PFSK-1 (cell line): ENCODE results near the gene DNM1L.

Experiments used
- FOXP2 ChIP-seq: optimal IDR thresholded peaks from 2 replicates; pipeline ENCODE3; 2011; ENCODE audit warnings: borderline replicate concordance, control low read depth, inconsistent platforms; ENCODE audit not compliant: insufficient read depth; ENCODE audit errors: extremely low read length, extremely low read depth
- POLR2AphosphoS5 ChIP-seq: IDR thresholded peaks from 2 replicates; pipeline ENCODE4 v1.6.1; 2012; ENCODE audit warnings: low read depth, mild to moderate bottlenecking, control low read depth, low read length, moderate library complexity
- SIN3A ChIP-seq: IDR thresholded peaks from 2 replicates; pipeline ENCODE4 v1.6.1; 2012; ENCODE audit warnings: mild to moderate bottlenecking, low read length, moderate library complexity, borderline replicate concordance; ENCODE audit not compliant: insufficient read depth
- TAF1 ChIP-seq: IDR thresholded peaks from 2 replicates; pipeline ENCODE4 v1.6.1; 2012; ENCODE audit warnings: low read length, control low read depth, borderline replicate concordance; ENCODE audit not compliant: insufficient read depth
- TF ChIP-seq, protein P1 (sequence below), 2 experiments: IDR thresholded peaks; 2 replicates each; pipeline versions ENCODE4 v1.6.1 to v1.8.0; 2011 to 2012; ENCODE audit warnings: low read depth in 2 of 2, low read length in 2 of 2, control low read depth in 1 of 2, inconsistent platforms in 1 of 2, mild to moderate bottlenecking in 1 of 2, moderate library complexity in 1 of 2; ENCODE audit not compliant: insufficient read depth in 1 of 2

DNM1L gene

DNA sequence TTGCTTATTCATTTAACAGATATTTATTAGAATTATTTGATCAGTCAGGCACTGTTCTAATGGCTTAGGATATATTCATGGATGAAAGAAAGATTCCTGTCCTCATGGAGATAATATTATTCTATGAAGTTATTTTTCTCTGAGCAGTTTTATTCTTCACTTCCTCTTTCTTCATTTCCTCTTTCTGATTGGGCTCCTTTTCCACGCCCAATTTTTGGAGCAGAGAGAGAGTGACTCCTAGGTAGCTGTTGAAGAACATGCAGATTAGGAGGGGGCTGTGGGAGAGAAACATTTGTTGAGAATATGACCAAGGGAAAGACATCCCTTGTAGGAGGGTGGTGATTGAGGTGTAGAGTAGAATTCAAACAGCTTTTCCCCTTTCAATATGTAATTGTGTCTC lies 82.6 kb downstream of the DNM1L start:
- TF ChIP-seq, protein P1, sequence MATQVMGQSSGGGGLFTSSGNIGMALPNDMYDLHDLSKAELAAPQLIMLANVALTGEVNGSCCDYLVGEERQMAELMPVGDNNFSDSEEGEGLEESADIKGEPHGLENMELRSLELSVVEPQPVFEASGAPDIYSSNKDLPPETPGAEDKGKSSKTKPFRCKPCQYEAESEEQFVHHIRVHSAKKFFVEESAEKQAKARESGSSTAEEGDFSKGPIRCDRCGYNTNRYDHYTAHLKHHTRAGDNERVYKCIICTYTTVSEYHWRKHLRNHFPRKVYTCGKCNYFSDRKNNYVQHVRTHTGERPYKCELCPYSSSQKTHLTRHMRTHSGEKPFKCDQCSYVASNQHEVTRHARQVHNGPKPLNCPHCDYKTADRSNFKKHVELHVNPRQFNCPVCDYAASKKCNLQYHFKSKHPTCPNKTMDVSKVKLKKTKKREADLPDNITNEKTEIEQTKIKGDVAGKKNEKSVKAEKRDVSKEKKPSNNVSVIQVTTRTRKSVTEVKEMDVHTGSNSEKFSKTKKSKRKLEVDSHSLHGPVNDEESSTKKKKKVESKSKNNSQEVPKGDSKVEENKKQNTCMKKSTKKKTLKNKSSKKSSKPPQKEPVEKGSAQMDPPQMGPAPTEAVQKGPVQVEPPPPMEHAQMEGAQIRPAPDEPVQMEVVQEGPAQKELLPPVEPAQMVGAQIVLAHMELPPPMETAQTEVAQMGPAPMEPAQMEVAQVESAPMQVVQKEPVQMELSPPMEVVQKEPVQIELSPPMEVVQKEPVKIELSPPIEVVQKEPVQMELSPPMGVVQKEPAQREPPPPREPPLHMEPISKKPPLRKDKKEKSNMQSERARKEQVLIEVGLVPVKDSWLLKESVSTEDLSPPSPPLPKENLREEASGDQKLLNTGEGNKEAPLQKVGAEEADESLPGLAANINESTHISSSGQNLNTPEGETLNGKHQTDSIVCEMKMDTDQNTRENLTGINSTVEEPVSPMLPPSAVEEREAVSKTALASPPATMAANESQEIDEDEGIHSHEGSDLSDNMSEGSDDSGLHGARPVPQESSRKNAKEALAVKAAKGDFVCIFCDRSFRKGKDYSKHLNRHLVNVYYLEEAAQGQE (IDR thresholded peaks at IDR 0.05; ENCODE audit: insufficient read depth in 1 of 2, low read depth in 2 of 2, low read length in 2 of 2): no peak
- TF ChIP-seq POLR2AphosphoS5 (no peak), SIN3A (no peak), FOXP2 (no peak), TAF1 (no peak)

DNA sequence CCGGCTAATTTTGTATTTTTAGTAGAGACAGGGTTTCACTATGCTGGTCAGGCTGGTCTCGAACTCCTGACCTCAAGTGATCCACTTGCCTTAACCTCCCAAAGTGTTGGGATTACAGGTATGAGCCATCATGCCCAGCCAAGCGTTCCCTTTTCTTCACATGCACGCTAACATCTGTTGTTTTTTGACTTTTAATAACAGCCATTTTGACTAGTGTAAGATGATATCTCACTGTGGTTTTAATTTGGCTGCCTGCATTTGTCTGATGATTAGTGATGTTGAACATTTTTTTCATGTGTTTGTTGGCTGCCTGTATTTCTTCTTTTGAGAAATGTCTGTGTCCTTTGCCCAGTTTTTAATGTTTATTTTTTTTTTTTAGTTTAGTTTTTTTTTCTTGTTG lies 86.8 kb downstream of the DNM1L start:
- TF ChIP-seq SIN3A (no peak), FOXP2 (no peak), TAF1 (no peak), POLR2AphosphoS5 (no peak)
- TF ChIP-seq, protein P1 (IDR thresholded peaks at IDR 0.05; ENCODE audit: insufficient read depth in 1 of 2, low read depth in 2 of 2, low read length in 2 of 2): no peak

DNA sequence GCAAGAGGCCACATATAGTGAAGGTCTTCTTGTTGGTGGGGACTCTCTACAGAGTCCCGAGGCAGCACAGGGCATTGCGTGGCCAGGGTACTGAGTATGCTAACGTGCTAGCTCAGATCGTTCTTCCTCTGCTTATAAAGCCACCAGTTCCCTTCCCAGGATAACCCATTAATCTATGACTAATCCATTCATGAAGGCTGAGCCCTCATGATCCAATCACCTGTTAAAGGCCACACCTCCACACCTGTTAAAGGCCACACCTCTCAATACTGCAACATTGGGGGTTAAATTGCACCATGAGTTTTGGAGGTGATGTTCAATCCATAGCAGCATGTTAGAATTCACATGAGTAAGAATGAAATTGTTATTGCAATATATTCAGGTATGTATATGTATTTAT lies 89.4 kb downstream of the DNM1L start:
- TF ChIP-seq, protein P1 (IDR thresholded peaks at IDR 0.05; ENCODE audit: insufficient read depth in 1 of 2, low read depth in 2 of 2, low read length in 2 of 2): no peak

DNA sequence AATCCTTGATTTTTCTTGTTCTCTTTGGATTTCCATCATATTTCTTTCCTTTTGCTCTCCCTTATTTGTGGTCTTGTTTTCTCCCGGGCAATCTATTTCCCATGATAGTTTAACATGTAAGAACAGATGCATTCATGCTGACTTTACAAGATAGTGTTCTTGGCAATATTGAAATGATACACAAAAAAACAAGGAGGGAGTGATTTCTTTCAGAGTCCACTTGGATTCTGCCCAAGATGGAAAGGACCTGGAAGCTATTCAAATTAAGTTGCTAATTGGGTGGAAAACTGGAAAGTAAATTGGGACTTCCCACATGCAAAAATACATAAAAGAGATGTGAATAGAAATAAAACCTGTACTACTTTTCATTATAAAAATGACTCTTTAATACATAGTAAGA lies 91.0 kb downstream of the DNM1L start:
- TF ChIP-seq, protein P1 (IDR thresholded peaks at IDR 0.05; ENCODE audit: insufficient read depth in 1 of 2, low read depth in 2 of 2, low read length in 2 of 2): no peak
- TF ChIP-seq FOXP2 (no peak), POLR2AphosphoS5 (no peak), SIN3A (no peak), TAF1 (no peak)

DNA sequence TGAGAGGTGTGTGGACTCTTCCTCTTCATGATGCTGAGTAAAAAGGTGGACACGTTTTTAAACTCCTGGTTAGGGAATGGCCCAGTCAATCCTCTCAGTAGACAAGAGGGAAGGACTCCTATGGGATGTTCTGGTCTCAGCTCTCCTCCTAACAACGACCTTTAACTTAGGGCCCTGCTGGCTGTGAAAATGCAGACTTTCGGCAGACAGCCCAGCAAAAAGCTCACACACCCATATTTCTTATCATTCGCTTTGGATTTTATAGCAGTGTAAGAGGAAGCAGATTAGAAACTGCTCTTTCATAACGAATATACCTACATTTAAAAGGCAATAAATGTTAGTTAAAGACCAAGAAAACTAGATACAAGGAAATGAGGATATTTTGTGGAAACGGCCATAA lies 94.6 kb downstream of the DNM1L start:
- TF ChIP-seq, protein P1 (IDR thresholded peaks at IDR 0.05; ENCODE audit: insufficient read depth in 1 of 2, low read depth in 2 of 2, low read length in 2 of 2): no peak
- TF ChIP-seq SIN3A (no peak), POLR2AphosphoS5 (no peak), FOXP2 (no peak), TAF1 (no peak)
